GM23338 (cell line): ENCODE data around the gene CD2AP. TPM values are rescaled to one million over a fixed set of nuclear protein-coding genes. Genes with fewer than 3 reads are reported as not detected.

Source experiments
- ATAC-seq: fragments of 200-7000 bp; cut with Tn5 transposase; 3 replicates; pipeline ENCODE4 v1.9.1; 2020
- DNase-seq: peaks from one replicate; pipeline ENCODE4 v3.0.0-alpha.2; 2015; ENCODE audit warnings: low spot score
- H2AFZ ChIP-seq: fragments of 200-600 bp; sonication (generic); 2 replicates; pipeline ENCODE4 v1.8.0; 2016; ENCODE audit warnings: antibody characterized with exemption, mild to moderate bottlenecking, moderate library complexity
- H3F3A ChIP-seq: fragments of 200-600 bp; sonication (generic); replicated peaks from 2 replicates; pipeline ENCODE4 v1.8.0; 2017; ENCODE audit warnings: antibody characterized with exemption, mixed run types, low read depth
- H3K27ac ChIP-seq: fragments of 200-600 bp; sonication (generic); 2 replicates; pipeline ENCODE4 v1.6.1; 2016; ENCODE audit warnings: low read depth
- H3K27me3 ChIP-seq: fragments of 200-600 bp; sonication (generic); 2 replicates; pipeline ENCODE4 v1.8.0; 2016; ENCODE audit warnings: mild to moderate bottlenecking, mixed run types, moderate library complexity; ENCODE audit not compliant: insufficient read depth
- H3K36me3 ChIP-seq: fragments of 200-600 bp; sonication (generic); 2 replicates; pipeline ENCODE4 v1.8.0; 2016; ENCODE audit warnings: mild to moderate bottlenecking; ENCODE audit not compliant: insufficient read depth
- H3K4me1 ChIP-seq: fragments of 200-600 bp; sonication (generic); 2 replicates; pipeline ENCODE4 v1.8.0; 2016; ENCODE audit warnings: mild to moderate bottlenecking, moderate library complexity; ENCODE audit not compliant: insufficient read depth
- H3K4me2 ChIP-seq: fragments of 200-600 bp; sonication (generic); 2 replicates; pipeline ENCODE4 v1.7.1; 2017; ENCODE audit warnings: mixed run types
- H3K4me3 ChIP-seq: fragments of 200-600 bp; sonication (generic); 2 replicates; pipeline ENCODE4 v1.6.1; 2016; ENCODE audit warnings: mixed run types
- H3K79me2 ChIP-seq: fragments of 200-600 bp; sonication (generic); replicated peaks from 2 replicates; pipeline ENCODE4 v1.8.0; 2017; ENCODE audit warnings: mild to moderate bottlenecking; ENCODE audit not compliant: insufficient read depth
- H3K9me2 ChIP-seq: fragments of 200-600 bp; sonication (generic); 2 replicates; pipeline ENCODE4 v1.8.0; 2017; ENCODE audit not compliant: insufficient read depth
- H4K20me1 ChIP-seq: fragments of 200-600 bp; sonication (generic); replicated peaks from 2 replicates; pipeline ENCODE4 v1.8.0; 2017; ENCODE audit warnings: mild to moderate bottlenecking; ENCODE audit not compliant: insufficient read depth
- H3K27ac Mint-ChIP-seq: 2 replicates; pipeline ENCODE4 v1.8.0; 2020; ENCODE audit warnings: inconsistent platforms, mild to moderate bottlenecking, moderate library complexity, mixed read lengths
- H3K27me3 Mint-ChIP-seq: 3 replicates; pipeline ENCODE4 v1.8.0; 2022; ENCODE audit warnings: low read depth, mild to moderate bottlenecking, moderate library complexity, mixed read lengths, inconsistent platforms; ENCODE audit not compliant: insufficient read depth, poor library complexity
- H3K36me3 Mint-ChIP-seq: 3 replicates; pipeline ENCODE4 v1.8.0; 2021; ENCODE audit warnings: low read depth, mild to moderate bottlenecking, inconsistent platforms, moderate library complexity, mixed read lengths
- H3K4me1 Mint-ChIP-seq: 3 replicates; pipeline ENCODE4 v1.8.0; 2020; ENCODE audit warnings: mild to moderate bottlenecking, inconsistent platforms, mixed read lengths
- H3K4me3 Mint-ChIP-seq: 3 replicates; pipeline ENCODE4 v1.8.0; 2021; ENCODE audit warnings: moderate library complexity, mild to moderate bottlenecking, inconsistent platforms, mixed read lengths
- H3K9me3 Mint-ChIP-seq: 3 replicates; pipeline ENCODE4 v1.8.0; 2020; ENCODE audit warnings: moderate library complexity, mild to moderate bottlenecking, inconsistent platforms, mixed read lengths
- CREB1 ChIP-seq: fragments of 250-450 bp; sonication (Bioruptor Pico); IDR thresholded peaks from 2 replicates; pipeline ENCODE4 v1.5.0; 2020; ENCODE audit warnings: low read depth, mild to moderate bottlenecking, moderate library complexity
- EZH2 ChIP-seq: fragments of 200-600 bp; sonication (generic); IDR thresholded peaks from one replicate; pipeline ENCODE4 v1.8.0; 2017; ENCODE audit warnings: antibody characterized with exemption, mild to moderate bottlenecking, low read depth; ENCODE audit not compliant: unreplicated experiment
- EZH2phosphoT487 ChIP-seq: fragments of 200-600 bp; sonication (generic); IDR thresholded peaks from one replicate; pipeline ENCODE4 v1.8.1; 2018; ENCODE audit warnings: antibody characterized with exemption; ENCODE audit not compliant: unreplicated experiment
- JUNB ChIP-seq: IDR thresholded peaks from one replicate; pipeline ENCODE4 v1.6.1; 2016; ENCODE audit warnings: antibody characterized with exemption; ENCODE audit not compliant: unreplicated experiment
- NANOG ChIP-seq: IDR thresholded peaks from 2 replicates; pipeline ENCODE4 v1.6.1; 2016; ENCODE audit warnings: antibody characterized with exemption, borderline replicate concordance
- POLR2AphosphoS5 ChIP-seq: IDR thresholded peaks from 2 replicates; pipeline ENCODE4 v1.6.1; 2016; ENCODE audit warnings: antibody characterized with exemption, low read depth
- STAT1 ChIP-seq: IDR thresholded peaks from one replicate; pipeline ENCODE4 v1.6.1; 2016; ENCODE audit warnings: antibody characterized with exemption; ENCODE audit not compliant: unreplicated experiment
- ZNF114 ChIP-seq: fragments of 250-450 bp; sonication (Bioruptor Pico); IDR thresholded peaks from 2 replicates; pipeline ENCODE4 v1.5.0; 2020; ENCODE audit warnings: mild to moderate bottlenecking, moderate library complexity
- ZNF331 ChIP-seq: fragments of 250-450 bp; sonication (Bioruptor Pico); IDR thresholded peaks from 2 replicates; pipeline ENCODE4 v1.5.0; 2020; ENCODE audit warnings: low read depth, mild to moderate bottlenecking, moderate library complexity
- polyA plus RNA-seq: library from polyadenylated mRNA; unstranded; fragments of >200 nt; fragmentation: Nextera tagmentation; extraction: Ambion mirVana; gene quantifications from 2 replicates; pipeline ENCODE4 v1.2.1, GENCODE V29; 2016
- total RNA-seq: library from RNA; depleted of rRNA; stranded (reverse); fragments of >200 nt; shearing (Covaris generic); gene quantifications from 2 replicates; pipeline ENCODE4 v1.2.3, GENCODE V29; 2014
- TF ChIP-seq, protein P1 (sequence below), 2 experiments: fragments of 200-600 bp in 1 of 2; sonication (generic) in 1 of 2; conservative IDR thresholded peaks; 2 replicates each; pipeline versions ENCODE4 v1.5.1 to v1.6.1; 2016 to 2017; ENCODE audit warnings: antibody characterized with exemption in 2 of 2, low read depth in 2 of 2, mild to moderate bottlenecking in 2 of 2, moderate library complexity in 1 of 2
- TF ChIP-seq, protein P2 (sequence below): fragments of 250-450 bp; sonication (Bioruptor Pico); IDR thresholded peaks from 2 replicates; pipeline ENCODE4 v1.5.0; 2020; ENCODE audit warnings: mild to moderate bottlenecking, moderate library complexity

Gene CD2AP
- total and polyA plus RNA-seq, 2 experiments from 2014 or later: 38.0 to 93.2 TPM

DNA sequence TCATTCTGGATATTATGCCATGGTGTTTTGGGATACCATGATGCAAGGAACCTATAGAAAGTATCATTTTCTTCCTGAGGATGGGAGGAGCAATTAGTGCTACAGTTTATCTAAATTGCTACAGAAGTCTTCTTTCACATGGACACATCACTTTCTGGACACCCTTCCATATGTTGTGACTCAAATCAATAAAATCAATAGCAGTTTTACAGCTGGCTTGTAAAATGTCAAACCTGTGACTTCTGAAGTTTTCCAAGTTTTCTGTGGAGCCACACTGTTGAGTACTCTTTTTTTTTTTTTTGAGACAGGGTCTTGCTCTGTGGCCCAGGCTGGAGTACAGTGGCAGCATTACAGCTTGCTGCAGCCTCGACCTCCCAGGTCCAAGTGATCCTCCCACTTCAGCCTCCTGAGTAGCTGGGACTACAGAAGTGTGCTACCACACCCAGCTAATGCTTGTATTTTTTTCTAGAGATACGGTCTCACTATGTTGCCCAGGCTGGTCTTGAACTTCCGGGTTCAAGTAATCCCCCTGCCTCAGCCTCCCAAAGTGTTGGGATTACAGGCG is 24.1 kb upstream of the CD2AP start:
- Mint-ChIP-seq H3K4me1 (no peaks in the 10 kb centered on the region; the same call in 2 of the 3 replicates), H3K9me3 (no peaks in the 10 kb centered on the region), H3K36me3 (no peaks in the 10 kb centered on the region), H3K27me3 (no peaks in the 10 kb centered on the region), H3K27ac (no peak overlapping the region), H3K4me3 (no peak overlapping the region)
- no peak overlapping the region for H3K27ac ChIP-seq
- ATAC-seq: no peak
- H3K79me2 ChIP-seq: no peaks in the 10 kb centered on the region
- DNase-seq: no peak
- H3K36me3 ChIP-seq: no peaks in the 10 kb centered on the region
- H3F3A ChIP-seq: no peaks in the 10 kb centered on the region
- no peaks in the 10 kb centered on the region for H3K27me3 ChIP-seq
- no peak for TF ChIP-seq JUNB
- TF ChIP-seq, protein P1, sequence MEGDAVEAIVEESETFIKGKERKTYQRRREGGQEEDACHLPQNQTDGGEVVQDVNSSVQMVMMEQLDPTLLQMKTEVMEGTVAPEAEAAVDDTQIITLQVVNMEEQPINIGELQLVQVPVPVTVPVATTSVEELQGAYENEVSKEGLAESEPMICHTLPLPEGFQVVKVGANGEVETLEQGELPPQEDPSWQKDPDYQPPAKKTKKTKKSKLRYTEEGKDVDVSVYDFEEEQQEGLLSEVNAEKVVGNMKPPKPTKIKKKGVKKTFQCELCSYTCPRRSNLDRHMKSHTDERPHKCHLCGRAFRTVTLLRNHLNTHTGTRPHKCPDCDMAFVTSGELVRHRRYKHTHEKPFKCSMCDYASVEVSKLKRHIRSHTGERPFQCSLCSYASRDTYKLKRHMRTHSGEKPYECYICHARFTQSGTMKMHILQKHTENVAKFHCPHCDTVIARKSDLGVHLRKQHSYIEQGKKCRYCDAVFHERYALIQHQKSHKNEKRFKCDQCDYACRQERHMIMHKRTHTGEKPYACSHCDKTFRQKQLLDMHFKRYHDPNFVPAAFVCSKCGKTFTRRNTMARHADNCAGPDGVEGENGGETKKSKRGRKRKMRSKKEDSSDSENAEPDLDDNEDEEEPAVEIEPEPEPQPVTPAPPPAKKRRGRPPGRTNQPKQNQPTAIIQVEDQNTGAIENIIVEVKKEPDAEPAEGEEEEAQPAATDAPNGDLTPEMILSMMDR (conservative IDR thresholded peaks at IDR 0.05; ENCODE audit: low read depth in 2 of 2): no peak
- TF ChIP-seq ZNF331 (CRISPR knock-in tag): no peak
- no peak for TF ChIP-seq EZH2phosphoT487
- no peak for TF ChIP-seq ZNF114 (CRISPR knock-in tag)
- TF ChIP-seq, protein P2, sequence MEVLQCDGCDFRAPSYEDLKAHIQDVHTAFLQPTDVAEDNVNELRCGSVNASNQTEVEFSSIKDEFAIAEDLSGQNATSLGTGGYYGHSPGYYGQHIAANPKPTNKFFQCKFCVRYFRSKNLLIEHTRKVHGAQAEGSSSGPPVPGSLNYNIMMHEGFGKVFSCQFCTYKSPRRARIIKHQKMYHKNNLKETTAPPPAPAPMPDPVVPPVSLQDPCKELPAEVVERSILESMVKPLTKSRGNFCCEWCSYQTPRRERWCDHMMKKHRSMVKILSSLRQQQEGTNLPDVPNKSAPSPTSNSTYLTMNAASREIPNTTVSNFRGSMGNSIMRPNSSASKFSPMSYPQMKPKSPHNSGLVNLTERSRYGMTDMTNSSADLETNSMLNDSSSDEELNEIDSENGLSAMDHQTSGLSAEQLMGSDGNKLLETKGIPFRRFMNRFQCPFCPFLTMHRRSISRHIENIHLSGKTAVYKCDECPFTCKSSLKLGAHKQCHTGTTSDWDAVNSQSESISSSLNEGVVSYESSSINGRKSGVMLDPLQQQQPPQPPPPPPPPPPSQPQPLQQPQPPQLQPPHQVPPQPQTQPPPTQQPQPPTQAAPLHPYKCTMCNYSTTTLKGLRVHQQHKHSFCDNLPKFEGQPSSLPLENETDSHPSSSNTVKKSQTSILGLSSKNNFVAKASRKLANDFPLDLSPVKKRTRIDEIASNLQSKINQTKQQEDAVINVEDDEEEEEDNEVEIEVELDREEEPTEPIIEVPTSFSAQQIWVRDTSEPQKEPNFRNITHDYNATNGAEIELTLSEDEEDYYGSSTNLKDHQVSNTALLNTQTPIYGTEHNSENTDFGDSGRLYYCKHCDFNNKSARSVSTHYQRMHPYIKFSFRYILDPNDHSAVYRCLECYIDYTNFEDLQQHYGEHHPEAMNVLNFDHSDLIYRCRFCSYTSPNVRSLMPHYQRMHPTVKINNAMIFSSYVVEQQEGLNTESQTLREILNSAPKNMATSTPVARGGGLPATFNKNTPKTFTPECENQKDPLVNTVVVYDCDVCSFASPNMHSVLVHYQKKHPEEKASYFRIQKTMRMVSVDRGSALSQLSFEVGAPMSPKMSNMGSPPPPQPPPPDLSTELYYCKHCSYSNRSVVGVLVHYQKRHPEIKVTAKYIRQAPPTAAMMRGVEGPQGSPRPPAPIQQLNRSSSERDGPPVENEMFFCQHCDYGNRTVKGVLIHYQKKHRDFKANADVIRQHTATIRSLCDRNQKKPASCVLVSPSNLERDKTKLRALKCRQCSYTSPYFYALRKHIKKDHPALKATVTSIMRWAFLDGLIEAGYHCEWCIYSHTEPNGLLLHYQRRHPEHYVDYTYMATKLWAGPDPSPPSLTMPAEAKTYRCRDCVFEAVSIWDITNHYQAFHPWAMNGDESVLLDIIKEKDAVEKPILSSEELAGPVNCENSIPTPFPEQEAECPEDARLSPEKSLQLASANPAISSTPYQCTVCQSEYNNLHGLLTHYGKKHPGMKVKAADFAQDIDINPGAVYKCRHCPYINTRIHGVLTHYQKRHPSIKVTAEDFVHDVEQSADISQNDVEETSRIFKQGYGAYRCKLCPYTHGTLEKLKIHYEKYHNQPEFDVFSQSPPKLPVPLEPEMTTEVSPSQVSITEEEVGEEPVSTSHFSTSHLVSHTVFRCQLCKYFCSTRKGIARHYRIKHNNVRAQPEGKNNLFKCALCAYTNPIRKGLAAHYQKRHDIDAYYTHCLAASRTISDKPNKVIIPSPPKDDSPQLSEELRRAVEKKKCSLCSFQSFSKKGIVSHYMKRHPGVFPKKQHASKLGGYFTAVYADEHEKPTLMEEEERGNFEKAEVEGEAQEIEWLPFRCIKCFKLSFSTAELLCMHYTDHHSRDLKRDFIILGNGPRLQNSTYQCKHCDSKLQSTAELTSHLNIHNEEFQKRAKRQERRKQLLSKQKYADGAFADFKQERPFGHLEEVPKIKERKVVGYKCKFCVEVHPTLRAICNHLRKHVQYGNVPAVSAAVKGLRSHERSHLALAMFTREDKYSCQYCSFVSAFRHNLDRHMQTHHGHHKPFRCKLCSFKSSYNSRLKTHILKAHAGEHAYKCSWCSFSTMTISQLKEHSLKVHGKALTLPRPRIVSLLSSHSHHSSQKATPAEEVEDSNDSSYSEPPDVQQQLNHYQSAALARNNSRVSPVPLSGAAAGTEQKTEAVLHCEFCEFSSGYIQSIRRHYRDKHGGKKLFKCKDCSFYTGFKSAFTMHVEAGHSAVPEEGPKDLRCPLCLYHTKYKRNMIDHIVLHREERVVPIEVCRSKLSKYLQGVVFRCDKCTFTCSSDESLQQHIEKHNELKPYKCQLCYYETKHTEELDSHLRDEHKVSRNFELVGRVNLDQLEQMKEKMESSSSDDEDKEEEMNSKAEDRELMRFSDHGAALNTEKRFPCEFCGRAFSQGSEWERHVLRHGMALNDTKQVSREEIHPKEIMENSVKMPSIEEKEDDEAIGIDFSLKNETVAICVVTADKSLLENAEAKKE: no peak
- TF ChIP-seq STAT1: no peak
- no peak for TF ChIP-seq EZH2
- TF ChIP-seq NANOG: no peak
- TF ChIP-seq POLR2AphosphoS5: no peak
- TF ChIP-seq CREB1 (CRISPR knock-in tag): no peak
- H3K4me1 ChIP-seq: no peaks in the 10 kb centered on the region
- H2AFZ ChIP-seq: no peak overlapping the region
- H3K4me3 ChIP-seq: no peak overlapping the region
- no peak overlapping the region for H3K4me2 ChIP-seq
- H4K20me1 ChIP-seq: no peaks in the 10 kb centered on the region
- no peaks in the 10 kb centered on the region for H3K9me2 ChIP-seq
